ENCODE measurements around the gene SLC22A23.

- TF ChIP-seq CTCF (IDR thresholded peaks at IDR 0.05) (no peak), ZFX (IDR thresholded peaks at IDR 0.05; ENCODE audit: borderline replicate concordance) (no peak)
Measured at GRCh38 chr6:3222506-3223038, 234.3 kb downstream of the SLC22A23 start.

Data from 22Rv1 (cell line).